LHCN-M2 (cell line): ENCODE results near the gene BCAT1. TPM values are rescaled to one million over a fixed set of nuclear protein-coding genes. Genes with fewer than 3 reads are reported as not detected.
A peak's percentile ranks its signal among the peaks of the same experiment; 100 is the strongest.
"Not testable (repeated sequence)": the region's sequence is repeated elsewhere in the genome, so short reads cannot be mapped to it uniquely, and the experiment has no call there.

Experiments used
- DNase-seq: peaks from one replicate; pipeline ENCODE4 v3.0.0-alpha.2; 2012; ENCODE audit warnings: low read depth
- total RNA-seq: library from RNA; depleted of rRNA; stranded (reverse); fragments of >200 nt; gene quantifications from 2 replicates; pipeline ENCODE4 v1.2.3, GENCODE V29; 2014

Gene BCAT1
- total RNA-seq, 1 experiment from 2014 or later: 47.6 TPM

- DNase-seq: peak; percentile 23
These were observed 47.1 kb downstream of the BCAT1 start for GRCh38 chr12:24901576-24902461.

DNA sequence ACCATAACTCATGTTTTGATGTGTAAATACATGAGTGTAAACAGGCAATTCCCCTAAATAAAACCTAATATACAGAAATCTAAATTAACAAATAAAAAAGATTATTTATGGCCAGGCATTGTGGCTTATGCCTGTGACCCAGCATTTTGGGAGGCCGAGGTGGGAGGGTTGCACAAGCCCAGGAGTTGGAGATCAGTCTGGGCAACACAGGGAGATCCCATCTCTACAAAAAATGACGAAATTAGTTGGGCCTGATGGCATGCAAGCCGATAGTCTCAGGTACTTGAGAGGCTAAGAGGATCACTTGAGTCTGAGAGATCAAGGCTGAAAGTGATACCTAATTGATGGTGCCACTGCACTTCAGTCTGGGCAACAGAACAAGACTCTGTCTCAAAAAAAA lies 48.7 kb downstream of the BCAT1 start:
- no peak for DNase-seq

GRCh38 chr12:24899503-24900075 lies 49.3 kb downstream of the BCAT1 start:
- no peak for DNase-seq

GRCh38 chr12:24898606-24899005 lies 50.3 kb downstream of the BCAT1 start:
- DNase-seq: peak; percentile 31

DNA sequence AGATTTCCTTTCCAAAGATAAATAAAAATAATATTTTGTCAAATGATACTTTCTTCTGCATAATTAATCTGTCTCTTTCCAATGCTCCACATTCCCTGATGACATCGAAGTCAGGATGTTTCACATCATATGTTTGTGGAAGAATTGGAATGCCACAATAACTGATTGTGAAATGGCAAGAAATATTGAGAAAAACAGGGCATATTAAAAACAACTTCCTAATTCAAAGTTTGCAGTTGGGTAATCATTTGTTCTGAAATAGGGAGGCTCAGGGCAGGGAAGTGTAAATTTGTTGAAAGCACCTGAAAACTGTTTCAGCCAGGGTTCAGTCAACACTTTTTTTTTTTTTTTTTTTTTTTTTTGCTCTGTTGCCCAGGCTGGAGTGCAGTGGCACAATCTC lies 50.7 kb downstream of the BCAT1 start:
- peak; percentile 44 for DNase-seq

DNA sequence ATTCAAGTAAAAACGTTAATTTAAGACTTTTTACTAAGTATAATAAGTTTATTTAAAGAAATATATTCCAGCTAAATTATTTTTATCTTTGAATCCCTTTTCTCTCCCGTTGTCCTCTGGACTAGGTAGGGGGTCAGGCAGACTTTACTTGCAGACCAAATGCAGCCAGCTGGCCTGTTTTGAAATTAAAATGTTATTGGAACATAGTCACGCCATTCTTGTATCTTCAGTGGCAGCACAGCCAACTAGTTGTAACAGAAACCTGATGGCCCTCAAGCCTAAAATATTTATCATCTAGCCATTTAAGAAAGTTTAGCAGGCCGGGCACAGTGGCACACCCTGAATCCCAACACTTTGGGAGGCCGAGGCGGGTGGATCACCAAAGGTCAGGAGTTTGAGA lies 52.7 kb downstream of the BCAT1 start:
- DNase-seq: no peak

DNA sequence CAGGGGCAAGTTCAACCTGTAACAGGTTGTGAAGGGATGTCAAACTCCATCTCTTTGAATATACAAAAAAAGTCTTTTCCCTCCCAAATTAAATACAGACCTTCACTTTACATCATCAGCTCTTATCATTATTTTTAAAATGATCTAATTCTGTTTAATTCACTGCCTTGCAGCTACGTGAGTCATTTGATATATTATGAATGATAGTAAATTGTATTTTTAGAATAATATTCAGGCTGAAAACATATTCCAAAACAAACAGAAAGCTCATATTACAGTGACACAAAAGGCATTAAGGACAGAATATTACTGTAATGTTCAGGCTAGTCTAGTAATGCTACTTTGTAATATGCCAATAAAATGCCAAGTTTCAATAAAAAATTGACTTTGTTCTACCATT lies 53.3 kb downstream of the BCAT1 start:
- peak; percentile 41 for DNase-seq

DNA sequence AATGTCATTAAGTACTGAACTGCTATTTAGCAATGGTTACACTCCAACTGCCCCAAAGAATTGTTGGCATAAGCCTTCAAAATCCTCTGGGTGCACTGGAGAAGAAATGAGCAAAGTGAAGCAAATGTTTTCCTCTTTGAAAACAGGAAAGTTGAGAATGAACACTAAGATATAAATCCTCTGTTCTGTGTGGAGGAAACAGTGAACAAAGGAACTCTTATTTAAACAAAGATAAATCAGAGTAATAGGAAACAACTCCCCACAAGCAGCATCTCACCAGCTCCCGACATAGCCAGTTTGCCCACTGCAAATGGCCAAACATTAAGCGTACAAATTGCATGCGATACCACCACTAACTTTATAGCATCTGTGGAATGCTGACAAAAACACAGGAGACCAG lies 54.0 kb downstream of the BCAT1 start:
- DNase-seq: no peak

DNA sequence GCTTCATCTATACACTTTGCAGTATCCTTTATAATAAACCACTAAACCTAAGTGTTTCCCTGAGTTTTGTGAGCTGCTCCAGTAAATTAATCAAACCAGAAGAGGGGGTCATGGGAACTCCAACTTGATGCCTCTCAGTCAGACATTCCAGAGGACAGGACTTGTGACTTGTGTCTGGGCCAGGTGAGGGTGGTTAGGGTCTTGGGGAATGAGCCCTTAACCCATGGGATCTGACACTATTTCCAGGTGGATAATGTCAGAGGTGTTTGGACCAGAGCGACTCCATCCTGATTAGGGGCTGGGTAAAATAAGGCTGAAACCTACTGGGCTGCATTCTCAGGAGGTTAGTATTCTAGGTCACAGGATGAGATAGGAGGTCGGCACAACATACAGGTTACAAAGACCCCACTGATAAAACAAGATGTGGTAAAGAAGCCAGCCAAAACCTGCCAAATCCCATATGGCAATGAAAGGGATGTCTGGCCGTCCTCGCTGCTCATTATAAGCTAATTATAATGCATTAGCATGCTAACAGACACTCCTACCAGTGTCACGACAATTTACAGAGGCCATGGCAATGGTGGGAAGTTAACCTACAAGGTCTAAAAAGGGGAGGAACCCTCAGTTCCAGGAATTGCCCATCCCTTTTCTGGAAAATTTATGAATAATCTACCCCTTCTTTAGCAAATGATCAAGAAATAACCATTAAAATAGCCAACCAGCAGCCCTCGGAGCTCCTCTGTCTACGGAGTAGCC lies 58.7 kb downstream of the BCAT1 start:
- no peak for DNase-seq

DNA sequence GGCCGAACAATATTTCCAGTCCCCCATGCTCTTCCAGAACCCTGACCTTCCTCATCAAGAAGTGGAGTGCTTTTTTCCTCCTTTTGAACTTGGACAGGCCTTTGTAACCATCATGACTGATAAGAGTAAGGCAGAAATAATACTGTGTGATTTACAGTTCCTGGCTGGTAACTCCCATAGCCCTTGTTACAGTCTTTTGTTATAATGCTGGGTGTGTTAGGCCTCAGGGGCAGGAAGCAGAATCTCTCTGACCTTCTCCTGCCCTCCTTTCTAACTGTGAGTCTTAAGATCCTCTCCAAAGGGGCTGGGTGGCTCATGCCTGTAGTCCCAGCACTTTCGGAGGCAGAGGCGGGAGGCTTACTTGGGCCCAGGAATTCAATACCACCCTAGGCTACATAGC lies 59.5 kb downstream of the BCAT1 start:
- DNase-seq: no peak

- no peak for DNase-seq
These were observed 60.1 kb downstream of the BCAT1 start for GRCh38 chr12:24888813-24889212.

- DNase-seq: no peak
These were observed 64.0 kb downstream of the BCAT1 start for GRCh38 chr12:24884911-24885310.

DNA sequence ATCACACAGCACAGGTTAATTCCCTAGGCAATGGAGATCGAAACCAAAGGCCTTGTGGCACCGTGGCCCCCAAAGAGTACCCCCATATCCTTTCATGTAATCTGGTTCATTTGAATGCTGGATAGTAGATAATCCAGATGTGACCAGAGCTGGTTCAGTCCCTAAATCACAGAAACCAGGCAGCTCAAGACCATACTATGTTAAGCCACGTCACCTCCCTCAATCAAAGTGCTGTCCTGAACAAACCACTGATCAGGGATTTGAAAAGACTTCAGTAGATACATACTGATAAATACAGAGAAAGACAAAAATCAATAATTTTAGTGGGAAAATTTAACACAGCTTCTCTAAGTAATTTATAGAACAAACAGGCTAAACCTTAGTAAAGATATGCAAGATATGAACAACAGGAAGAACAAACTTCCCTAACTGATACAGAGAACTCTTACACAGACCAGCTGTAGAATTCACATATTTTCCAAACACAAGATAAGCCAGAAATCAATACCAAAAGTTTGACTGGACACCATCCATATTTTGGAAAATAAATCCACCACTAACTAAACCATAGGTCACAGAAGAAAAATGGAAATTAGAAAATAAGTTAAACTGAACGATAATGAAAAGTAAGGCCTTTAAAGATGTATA lies 67.1 kb downstream of the BCAT1 start:
- no peak for DNase-seq

GRCh38 chr12:24881227-24881626 lies 67.7 kb downstream of the BCAT1 start:
- DNase-seq: no peak

GRCh38 chr12:24880732-24881131 lies 68.2 kb downstream of the BCAT1 start:
- no peak for DNase-seq

- DNase-seq: no peak
These were observed 69.3 kb downstream of the BCAT1 start for GRCh38 chr12:24879644-24880043.

GRCh38 chr12:24875014-24875413 lies 73.9 kb downstream of the BCAT1 start:
- no peak for DNase-seq

DNA sequence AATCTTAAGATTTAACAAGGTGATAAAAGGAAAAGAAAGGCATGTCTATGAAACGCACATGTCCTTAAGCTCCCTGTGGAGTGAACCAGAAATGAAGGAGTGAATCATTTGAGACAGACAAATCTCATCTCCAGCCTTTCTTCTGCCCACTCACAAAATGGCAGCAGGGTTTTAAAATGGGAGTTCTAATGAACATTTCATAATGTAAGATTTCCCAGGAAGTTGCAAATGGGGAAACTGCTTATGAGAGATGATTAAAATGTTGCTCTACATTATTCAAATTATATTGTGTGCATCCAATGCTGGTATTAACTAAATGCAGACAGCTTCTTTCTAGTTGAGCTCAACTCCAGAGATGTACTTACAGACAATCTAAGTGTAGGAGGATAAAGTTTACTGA lies 76.7 kb downstream of the BCAT1 start:
- DNase-seq: no peak

- not testable (repeated sequence) for DNase-seq
These were observed 82.8 kb downstream of the BCAT1 start for GRCh38 chr12:24866139-24866538.

GRCh38 chr12:24864796-24865125 lies 84.1 kb downstream of the BCAT1 start:
- DNase-seq: peak; percentile 80

GRCh38 chr12:24861766-24862540 lies 86.9 kb downstream of the BCAT1 start:
- DNase-seq: no peak
